ENCODE results near the gene ENDOV.
"Not testable (repeated sequence)": the region's sequence is repeated elsewhere in the genome, so short reads cannot be mapped to it uniquely, and the experiment has no call there.

ENDOV gene

GRCh38 chr17:80397686-80398085, 17.3 kb upstream of the ENDOV start:
- ChIA-PET CTCF (no interaction called here), POLR2A (no interaction called here)
- no peak for DNase-seq (ENCODE audit: low read depth, low spot score)
- no peak for TF ChIP-seq CTCF (IDR thresholded peaks at IDR 0.05; ENCODE audit: insufficient read depth, low read length, missing control alignments)
- no peak overlapping the region for H3K4me3 ChIP-seq (ENCODE audit: low read depth, low read length)

GRCh38 chr17:80401086-80401485, 13.9 kb upstream of the ENDOV start:
- POLR2A ChIA-PET = interaction anchor here (0.6 kb wide), 1 partner anchor 140 kb away, joined by 3 read pairs; no protein-coding TSS in a partner anchor

GRCh38 chr17:80402102-80402501, 12.9 kb upstream of the ENDOV start:
- CTCF ChIA-PET; H3K4me3 ChIP-seq (ENCODE audit: low read depth, low read length); POLR2A ChIA-PET; DNase-seq (ENCODE audit: low read depth, low spot score): not testable (repeated sequence)

More at GRCh38 chr17:80401086-80401485, 13.9 kb upstream of the ENDOV start:
- CTCF ChIA-PET; DNase-seq (ENCODE audit: low read depth, low spot score); H3K4me3 ChIP-seq (ENCODE audit: low read depth, low read length): not testable (repeated sequence)

- CTCF ChIA-PET = no interaction called here
- DNase-seq (ENCODE audit: low read depth, low spot score) = no peak
- POLR2A ChIA-PET = no interaction called here
- no peak for TF ChIP-seq CTCF (IDR thresholded peaks at IDR 0.05; ENCODE audit: insufficient read depth, low read length, missing control alignments)
- H3K4me3 ChIP-seq (ENCODE audit: low read depth, low read length) = no peak overlapping the region
These were observed 12.0 kb upstream of the ENDOV start for GRCh38 chr17:80402959-80403358.

GRCh38 chr17:80406146-80406545, 8.8 kb upstream of the ENDOV start:
- POLR2A ChIA-PET = no interaction called here
- CTCF ChIA-PET = interaction anchor here (0.7 kb wide), 1 partner anchor 164 kb away, joined by 3 read pairs; no protein-coding TSS in a partner anchor
- no peak for TF ChIP-seq CTCF (IDR thresholded peaks at IDR 0.05; ENCODE audit: insufficient read depth, low read length, missing control alignments)
- no peak overlapping the region for H3K4me3 ChIP-seq (ENCODE audit: low read depth, low read length)
- no peak for DNase-seq (ENCODE audit: low read depth, low spot score)

GRCh38 chr17:80407917-80408316, 7.0 kb upstream of the ENDOV start:
- DNase-seq (ENCODE audit: low read depth, low spot score); H3K4me3 ChIP-seq (ENCODE audit: low read depth, low read length); POLR2A ChIA-PET: not testable (repeated sequence)
- CTCF ChIA-PET = interaction anchor here (1.7 kb wide), 1 partner anchor 16 kb away, joined by 5 read pairs; no protein-coding TSS in a partner anchor

DNA sequence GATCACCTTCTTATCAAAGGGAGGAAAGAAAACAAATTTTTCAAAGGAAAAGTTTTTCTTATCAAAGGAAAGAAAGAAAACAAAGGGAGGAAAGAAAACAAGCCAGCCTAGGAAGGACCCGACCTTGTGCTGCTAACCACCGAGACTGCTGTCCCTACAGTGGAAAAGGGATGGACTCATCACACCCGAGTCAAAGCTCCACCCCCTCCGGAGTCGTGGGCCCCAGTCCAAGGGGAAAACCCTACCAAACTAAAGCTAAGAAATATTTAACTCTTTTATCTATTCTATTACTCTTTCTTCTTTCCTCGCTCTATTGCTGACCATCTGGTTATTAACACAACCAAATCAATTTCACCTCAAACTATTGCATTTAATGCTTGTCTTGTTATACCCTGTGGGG, 6.1 kb upstream of the ENDOV start:
- H3K4me3 ChIP-seq (ENCODE audit: low read depth, low read length) = no peak overlapping the region
- POLR2A ChIA-PET = no interaction called here
- no peak for DNase-seq (ENCODE audit: low read depth, low spot score)
- no peak for TF ChIP-seq CTCF (IDR thresholded peaks at IDR 0.05; ENCODE audit: insufficient read depth, low read length, missing control alignments)
- CTCF ChIA-PET = interaction anchor here (1.1 to 1.7 kb wide), 2 partner anchors 15 to 18 kb away, joined by 4 to 5 read pairs; no protein-coding TSS in a partner anchor

GRCh38 chr17:80409626-80410025, 5.3 kb upstream of the ENDOV start:
- H3K4me3 ChIP-seq (ENCODE audit: low read depth, low read length) = no peak overlapping the region
- CTCF ChIA-PET = interaction anchor here (1.1 to 1.7 kb wide), 2 partner anchors 14 to 17 kb away, joined by 4 to 5 read pairs; no protein-coding TSS in a partner anchor
- no peak for TF ChIP-seq CTCF (IDR thresholded peaks at IDR 0.05; ENCODE audit: insufficient read depth, low read length, missing control alignments)
- DNase-seq (ENCODE audit: low read depth, low spot score) = no peak
- POLR2A ChIA-PET = no interaction called here

DNA sequence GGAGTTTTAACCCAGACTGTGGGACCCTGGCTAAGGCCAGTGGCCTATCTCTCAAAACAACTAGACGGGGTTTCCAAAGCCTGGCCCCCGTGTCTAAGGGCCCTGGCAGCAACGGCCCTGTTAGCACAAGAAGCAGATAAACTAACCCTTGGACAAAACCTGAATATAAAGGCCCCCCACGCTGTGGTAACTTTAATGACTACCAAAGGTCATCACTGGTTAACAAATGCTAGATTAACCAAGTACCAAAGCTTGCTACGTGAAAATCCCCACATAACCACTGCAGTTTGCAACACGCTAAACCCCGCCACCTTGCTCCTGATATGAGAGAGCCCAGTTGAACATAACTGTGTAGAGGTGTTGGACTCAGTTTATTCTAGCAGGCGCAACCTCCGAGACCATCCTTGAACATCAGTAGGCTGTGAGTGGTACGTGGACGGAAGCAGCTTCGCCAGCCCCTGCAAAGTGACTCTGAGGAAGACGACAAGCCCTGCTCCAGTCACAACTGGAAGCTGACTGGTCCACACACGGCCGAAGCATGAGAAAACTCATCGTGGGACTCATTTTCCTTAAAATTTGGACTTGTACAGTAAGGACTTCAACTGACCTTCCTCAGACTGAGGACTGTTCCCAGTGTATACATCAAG, 4.4 kb upstream of the ENDOV start:
- H3K4me3 ChIP-seq (ENCODE audit: low read depth, low read length); DNase-seq (ENCODE audit: low read depth, low spot score); POLR2A ChIA-PET: not testable (repeated sequence)
- CTCF ChIA-PET = interaction anchor here (1.4 kb wide), 1 partner anchor 687 kb away, joined by 3 read pairs; no protein-coding TSS in a partner anchor

Measured in AG04449 (cell line).